Left ventricle myocardium inferior (tissue), 1 donor: ENCODE results near the gene REXO5. TPM values are rescaled to one million over a fixed set of nuclear protein-coding genes. Genes with fewer than 3 reads are reported as not detected.

Experiments used
- DNase-seq: peaks from one replicate; pipeline ENCODE4 v3.0.0-alpha.2; 2020
- H3K27ac ChIP-seq: fragments of 200-600 bp; replicated peaks from 2 replicates; pipeline ENCODE4 v1.8.0; 2021
- H3K27me3 ChIP-seq: fragments of 200-600 bp; 2 replicates; pipeline ENCODE4 v1.8.0; 2021; ENCODE audit warnings: low read depth
- H3K36me3 ChIP-seq: fragments of 200-600 bp; 2 replicates; pipeline ENCODE4 v1.8.0; 2021
- H3K4me1 ChIP-seq: fragments of 200-600 bp; 2 replicates; pipeline ENCODE4 v1.8.0; 2021
- H3K4me3 ChIP-seq: fragments of 200-600 bp; 2 replicates; pipeline ENCODE4 v1.8.0; 2021; ENCODE audit warnings: mild to moderate bottlenecking, moderate library complexity
- H3K9me3 ChIP-seq: fragments of 200-600 bp; replicated peaks from 2 replicates; pipeline ENCODE4 v1.8.0; 2021
- intact Hi-C: fragments of 100-400 bp; cut with micrococcal nuclease; formaldehyde crosslinking; loops from one replicate; pipeline ENCODE4 v1.11.0; 2022
- total RNA-seq: library from RNA; stranded (reverse); fragmentation: NEBNext Ultra II Directional; extraction: Animal tissue kit (Norgen Biotek cat#: 25700); gene quantifications from one replicate; pipeline ENCODE4 v1.2.1, GENCODE V29; 2021
- TF ChIP-seq, protein P1 (sequence below): fragments of 200-600 bp; IDR thresholded peaks from 2 replicates; pipeline ENCODE4 v1.8.0; 2021; ENCODE audit warnings: antibody characterized with exemption, mild to moderate bottlenecking, borderline replicate concordance
- donor health status: DM: no; HTN: yes; CAD: no; lungs with severe emphysema.

Gene REXO5
- total RNA-seq, 1 donor from 2014 or later, result 5.9 TPM

DNA sequence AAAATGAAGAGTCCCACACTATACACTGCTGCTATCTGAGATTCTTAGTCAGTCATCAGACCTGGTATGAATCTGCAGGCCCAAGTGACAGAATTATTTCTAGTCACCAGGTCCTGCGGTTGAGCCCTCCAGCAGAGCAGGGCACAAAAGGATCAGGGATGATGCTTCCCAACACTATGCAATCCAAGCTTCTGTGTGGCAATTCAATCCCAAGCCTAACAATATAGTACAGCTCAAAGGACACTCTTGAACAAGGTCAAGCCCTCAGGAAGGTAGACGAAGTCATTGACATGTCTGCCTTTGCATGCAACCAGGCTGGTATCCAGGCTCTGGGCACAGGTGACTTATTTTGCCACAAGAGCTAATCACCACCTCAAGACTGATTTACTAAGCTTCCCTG is 88.1 kb downstream of the REXO5 start:
- no peak overlapping the region for H3K4me3 ChIP-seq
- TF ChIP-seq, protein P1, sequence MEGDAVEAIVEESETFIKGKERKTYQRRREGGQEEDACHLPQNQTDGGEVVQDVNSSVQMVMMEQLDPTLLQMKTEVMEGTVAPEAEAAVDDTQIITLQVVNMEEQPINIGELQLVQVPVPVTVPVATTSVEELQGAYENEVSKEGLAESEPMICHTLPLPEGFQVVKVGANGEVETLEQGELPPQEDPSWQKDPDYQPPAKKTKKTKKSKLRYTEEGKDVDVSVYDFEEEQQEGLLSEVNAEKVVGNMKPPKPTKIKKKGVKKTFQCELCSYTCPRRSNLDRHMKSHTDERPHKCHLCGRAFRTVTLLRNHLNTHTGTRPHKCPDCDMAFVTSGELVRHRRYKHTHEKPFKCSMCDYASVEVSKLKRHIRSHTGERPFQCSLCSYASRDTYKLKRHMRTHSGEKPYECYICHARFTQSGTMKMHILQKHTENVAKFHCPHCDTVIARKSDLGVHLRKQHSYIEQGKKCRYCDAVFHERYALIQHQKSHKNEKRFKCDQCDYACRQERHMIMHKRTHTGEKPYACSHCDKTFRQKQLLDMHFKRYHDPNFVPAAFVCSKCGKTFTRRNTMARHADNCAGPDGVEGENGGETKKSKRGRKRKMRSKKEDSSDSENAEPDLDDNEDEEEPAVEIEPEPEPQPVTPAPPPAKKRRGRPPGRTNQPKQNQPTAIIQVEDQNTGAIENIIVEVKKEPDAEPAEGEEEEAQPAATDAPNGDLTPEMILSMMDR, result no peak
- H3K4me1 ChIP-seq, result peaks cover 68% of the 10 kb centered on the region
- H3K9me3 ChIP-seq, result no peaks in the 10 kb centered on the region
- no peak overlapping the region for H3K27ac ChIP-seq
- no peak for DNase-seq
- H3K36me3 ChIP-seq, result peaks cover 36% of the 10 kb centered on the region
- intact Hi-C loops, result no loop called here
- no peaks in the 10 kb centered on the region for H3K27me3 ChIP-seq

DNA sequence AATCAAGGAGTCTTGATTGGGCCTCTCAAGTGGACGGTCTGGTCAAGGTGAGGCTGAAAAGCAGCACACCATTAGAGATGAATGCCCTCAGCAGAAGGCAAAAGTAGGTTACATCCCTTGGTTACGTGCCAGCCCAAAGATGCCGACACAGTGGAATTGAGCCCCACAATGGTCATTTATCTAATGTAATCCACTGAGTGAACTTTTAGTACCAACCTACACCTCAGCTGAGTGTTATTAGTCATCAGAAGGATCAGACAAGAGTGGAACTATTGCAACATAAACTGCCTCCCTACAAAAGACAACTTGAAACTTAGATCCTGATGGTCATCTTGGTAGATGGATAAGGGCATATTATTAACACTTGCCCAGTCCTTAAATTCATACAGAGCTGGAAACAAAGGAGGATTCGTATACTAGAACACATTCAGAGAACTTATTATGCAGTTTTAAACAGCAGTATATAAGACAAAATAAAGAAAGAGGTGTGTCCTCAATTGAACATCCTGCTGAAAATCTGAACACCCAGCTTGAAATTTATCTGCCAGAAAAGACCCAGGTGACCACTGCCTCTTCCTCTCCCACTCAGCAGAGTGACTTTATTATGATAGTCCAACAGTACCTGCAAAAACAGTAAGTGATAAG is 91.0 kb downstream of the REXO5 start:
- intact Hi-C loops, result no loop called here

DNA sequence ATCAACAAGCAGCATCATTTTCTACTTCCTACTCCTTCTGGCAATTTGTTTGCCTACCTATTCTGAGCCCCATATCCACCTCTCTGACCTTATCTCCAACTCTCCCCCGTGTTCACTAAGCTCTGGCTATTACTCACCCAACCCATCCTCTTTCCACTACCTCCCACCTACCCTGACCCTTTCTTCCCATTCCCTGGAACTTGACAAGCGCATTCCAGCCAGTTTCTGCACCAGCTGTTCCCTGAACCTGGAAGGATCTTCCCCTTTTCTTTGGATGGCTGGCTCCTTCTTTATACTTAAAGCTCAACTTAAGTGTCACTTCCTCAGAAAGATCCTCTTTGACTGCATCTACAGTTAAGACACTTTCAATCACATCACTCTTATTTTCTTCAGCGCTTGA is 91.6 kb downstream of the REXO5 start:
- peak overlapping the region; percentile 92 for H3K4me3 ChIP-seq
- H3K27me3 ChIP-seq, result no peaks in the 10 kb centered on the region
- intact Hi-C loops, result no loop called here
- peaks cover 83% of the 10 kb centered on the region for H3K4me1 ChIP-seq
- no peaks in the 10 kb centered on the region for H3K9me3 ChIP-seq
- peaks cover 27% of the 10 kb centered on the region for H3K36me3 ChIP-seq
- no peak for DNase-seq
- TF ChIP-seq, protein P1, result no peak
- H3K27ac ChIP-seq, result no peak overlapping the region

More for the DNA sequence above, 91.0 kb downstream of the REXO5 start:
- DNase-seq, result no peak
- Histone ChIP-seq H3K27me3 (no peaks in the 10 kb centered on the region), H3K36me3 (peaks cover 29% of the 10 kb centered on the region), H3K4me3 (no peak overlapping the region), H3K9me3 (no peaks in the 10 kb centered on the region), H3K4me1 (peaks cover 83% of the 10 kb centered on the region), H3K27ac (peak overlapping the region; percentile 0)
- TF ChIP-seq, protein P1, result no peak

DNA sequence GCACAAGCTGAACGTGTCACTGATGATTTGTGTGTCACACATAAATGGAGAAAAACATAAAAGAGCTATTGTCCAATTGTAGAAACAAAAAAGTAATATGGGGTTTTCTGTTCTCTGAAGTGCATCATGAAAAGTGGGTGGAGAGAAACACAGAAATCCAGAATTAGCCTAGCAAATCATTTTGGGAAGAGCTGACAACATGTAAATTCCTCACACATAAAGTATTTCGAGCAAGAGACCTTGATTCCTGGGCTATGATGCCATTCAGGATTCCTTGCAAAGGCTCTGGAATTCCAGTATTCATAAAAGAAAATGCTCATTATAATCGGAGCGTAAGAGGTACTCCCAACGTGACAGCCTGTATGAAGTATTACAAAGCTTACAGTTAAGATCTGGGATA is 92.7 kb downstream of the REXO5 start:
- Histone ChIP-seq H3K27ac (peak overlapping the region; percentile 99), H3K9me3 (no peaks in the 10 kb centered on the region), H3K4me3 (peak overlapping the region; percentile 92), H3K36me3 (peaks cover 15% of the 10 kb centered on the region), H3K4me1 (peaks cover 85% of the 10 kb centered on the region), H3K27me3 (no peaks in the 10 kb centered on the region)
- intact Hi-C loops, result no loop called here
- TF ChIP-seq, protein P1, result no peak
- no peak for DNase-seq

Other genes with a start within 250 kb of the REXO5 start
- gene ACSM2B, start 230.2 kb upstream of the REXO5 start, total RNA-seq, result not detected
- gene ACSM1, start 108.8 kb upstream of the REXO5 start, total RNA-seq, result 0.27 TPM
- 18.3 TPM for gene THUMPD1, start 64.7 kb upstream of the REXO5 start, total RNA-seq
- gene ACSM3, start 42.5 kb upstream of the REXO5 start, total RNA-seq, result 10.0 TPM
- 9.8 TPM for gene ERI2, start 55 bp upstream of the REXO5 start, total RNA-seq
- 9.8 TPM for gene DCUN1D3, start 93.8 kb downstream of the REXO5 start, total RNA-seq
- 45.4 TPM for gene LYRM1, start 94.2 kb downstream of the REXO5 start, total RNA-seq